ENCODE results near the gene PNPLA2.

The PNPLA2 gene

DNA sequence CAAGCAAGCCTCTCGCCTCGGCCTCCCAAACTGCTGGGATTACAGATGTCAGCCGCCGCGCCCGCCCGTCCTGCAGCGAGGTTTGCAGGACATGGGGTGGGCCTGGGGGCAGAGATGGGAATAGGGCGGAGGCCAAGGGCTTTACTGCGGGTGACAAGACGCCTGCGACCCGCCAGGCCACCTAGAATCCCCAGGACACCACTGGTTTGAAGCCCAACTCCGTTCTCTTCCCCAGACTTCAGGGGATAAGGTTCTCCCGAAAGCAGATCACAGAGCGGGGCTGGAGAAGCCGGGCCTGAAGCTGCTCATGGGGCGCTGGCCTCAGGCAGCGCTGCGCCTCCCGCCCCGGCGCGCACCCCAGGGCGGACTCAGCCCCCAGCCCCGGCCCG is 23.3 kb downstream of the PNPLA2 start:
- Histone ChIP-seq H3K36me3 (replicated peaks) (peaks cover 41% of the 10 kb centered on the region), H3K4me3 (ENCODE audit: low read depth, low read length) (peak overlapping the region; percentile 91), H3K27ac (peak overlapping the region; percentile 97), H3K27me3 (replicated peaks) (no peaks in the 10 kb centered on the region)
- in situ Hi-C loops (cut with HindIII; ENCODE audit: low pct_ligation_motif_present, low sequenced_read_pairs) = no loop called here
- TF ChIP-seq, protein P1, sequence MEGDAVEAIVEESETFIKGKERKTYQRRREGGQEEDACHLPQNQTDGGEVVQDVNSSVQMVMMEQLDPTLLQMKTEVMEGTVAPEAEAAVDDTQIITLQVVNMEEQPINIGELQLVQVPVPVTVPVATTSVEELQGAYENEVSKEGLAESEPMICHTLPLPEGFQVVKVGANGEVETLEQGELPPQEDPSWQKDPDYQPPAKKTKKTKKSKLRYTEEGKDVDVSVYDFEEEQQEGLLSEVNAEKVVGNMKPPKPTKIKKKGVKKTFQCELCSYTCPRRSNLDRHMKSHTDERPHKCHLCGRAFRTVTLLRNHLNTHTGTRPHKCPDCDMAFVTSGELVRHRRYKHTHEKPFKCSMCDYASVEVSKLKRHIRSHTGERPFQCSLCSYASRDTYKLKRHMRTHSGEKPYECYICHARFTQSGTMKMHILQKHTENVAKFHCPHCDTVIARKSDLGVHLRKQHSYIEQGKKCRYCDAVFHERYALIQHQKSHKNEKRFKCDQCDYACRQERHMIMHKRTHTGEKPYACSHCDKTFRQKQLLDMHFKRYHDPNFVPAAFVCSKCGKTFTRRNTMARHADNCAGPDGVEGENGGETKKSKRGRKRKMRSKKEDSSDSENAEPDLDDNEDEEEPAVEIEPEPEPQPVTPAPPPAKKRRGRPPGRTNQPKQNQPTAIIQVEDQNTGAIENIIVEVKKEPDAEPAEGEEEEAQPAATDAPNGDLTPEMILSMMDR (IDR thresholded peaks at IDR 0.05; ENCODE audit: low read depth, low read length, missing control alignments) = no peak
- DNase-seq = no peak

DNA sequence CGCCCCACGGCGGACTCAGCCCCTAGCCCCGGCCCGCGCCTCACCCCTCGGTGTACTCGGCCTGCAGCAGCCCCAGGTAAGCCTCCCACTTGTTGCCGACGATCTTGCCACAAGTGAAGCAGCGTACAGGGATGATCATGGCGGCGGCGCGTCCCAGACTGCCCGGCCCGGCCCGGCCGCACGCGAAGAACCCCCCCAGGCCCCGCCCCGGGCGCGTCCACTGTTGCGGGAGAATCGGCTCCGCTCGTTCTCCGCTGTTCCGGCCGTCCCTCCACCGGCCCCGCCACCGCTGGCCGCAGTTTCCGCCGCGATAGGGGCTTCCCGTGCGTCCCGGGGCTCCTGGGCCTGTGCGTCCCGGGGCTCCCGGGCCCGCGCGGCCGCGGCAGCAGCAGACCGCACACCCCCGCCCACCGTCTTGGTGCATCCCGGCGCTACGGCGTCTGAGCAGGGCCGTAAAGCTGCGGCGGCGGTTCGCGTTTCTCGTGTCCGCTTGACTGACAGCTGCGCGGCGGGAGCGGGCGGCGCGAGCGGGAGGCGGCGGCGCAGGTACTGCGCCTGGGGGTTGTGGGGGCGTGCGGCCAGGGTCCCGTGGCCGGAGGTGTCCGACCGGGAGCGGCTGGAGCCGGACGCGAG is 23.8 kb downstream of the PNPLA2 start, which contains the start of the genes POLR2L and TSPAN4:
TSS of gene POLR2L (minus strand) at position 160 of the 633 bp plus-strand sequence. CDS start at position 139, 21 bp downstream.
TSS of gene TSPAN4 (plus strand) at position 483 of the 633 bp plus-strand sequence. CDS start 7,453 bp downstream, outside the sequence.
- Histone ChIP-seq H3K36me3 (replicated peaks) (peaks cover 36% of the 10 kb centered on the region), H3K27ac (peak within 1 kb of the TSS; percentile 97), H3K27me3 (replicated peaks) (no peaks in the 10 kb centered on the region), H3K4me3 (ENCODE audit: low read depth, low read length) (peak within 1 kb of the TSS; percentile 91)
- TF ChIP-seq, protein P1 (IDR thresholded peaks at IDR 0.05; ENCODE audit: low read depth, low read length, missing control alignments) = no peak
- peak; percentile 71 for DNase-seq
- in situ Hi-C loops (cut with HindIII; ENCODE audit: low pct_ligation_motif_present, low sequenced_read_pairs) = no loop called here

DNA sequence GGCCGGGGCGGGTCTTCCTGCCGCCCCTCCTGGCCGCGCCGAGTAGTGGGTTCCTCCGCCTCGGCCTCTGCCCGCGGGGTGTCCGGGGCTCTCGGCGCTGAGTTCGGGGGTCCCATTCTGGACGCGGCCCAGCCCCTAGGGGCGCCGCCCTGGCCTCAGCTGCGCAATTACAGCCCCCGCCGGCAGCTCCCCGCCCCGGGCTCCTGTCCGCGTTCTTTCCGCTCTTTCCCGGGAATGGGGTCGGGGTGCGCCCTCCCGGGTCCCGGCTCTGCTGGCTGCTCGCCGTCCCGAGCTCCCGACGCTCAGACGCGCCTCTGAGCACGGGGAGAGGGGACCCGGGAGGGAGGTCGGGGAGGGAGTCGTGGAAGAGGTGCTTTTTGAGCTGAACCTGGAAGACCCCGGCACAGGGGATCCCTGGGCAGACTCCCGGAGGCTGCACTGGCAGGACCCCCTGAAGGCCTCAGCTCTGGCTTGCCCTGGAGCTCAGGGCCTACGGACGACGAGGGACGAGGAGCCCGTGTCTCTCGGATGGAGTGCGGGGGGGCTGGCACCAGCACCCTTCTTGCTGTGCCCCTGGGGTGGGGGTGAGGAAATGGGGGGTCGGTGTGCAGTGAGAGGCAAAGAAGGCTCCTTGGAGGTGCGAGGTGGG is 24.5 kb downstream of the PNPLA2 start:
- in situ Hi-C loops (cut with HindIII; ENCODE audit: low pct_ligation_motif_present, low sequenced_read_pairs) = no loop called here
- H3K36me3 ChIP-seq (replicated peaks) = peaks cover 30% of the 10 kb centered on the region
- H3K4me3 ChIP-seq (ENCODE audit: low read depth, low read length) = peak overlapping the region; percentile 91
- H3K27ac ChIP-seq = peak overlapping the region; percentile 40
- no peaks in the 10 kb centered on the region for H3K27me3 ChIP-seq (replicated peaks)
- no peak for DNase-seq
- TF ChIP-seq, protein P1 (IDR thresholded peaks at IDR 0.05; ENCODE audit: low read depth, low read length, missing control alignments) = no peak

DNA sequence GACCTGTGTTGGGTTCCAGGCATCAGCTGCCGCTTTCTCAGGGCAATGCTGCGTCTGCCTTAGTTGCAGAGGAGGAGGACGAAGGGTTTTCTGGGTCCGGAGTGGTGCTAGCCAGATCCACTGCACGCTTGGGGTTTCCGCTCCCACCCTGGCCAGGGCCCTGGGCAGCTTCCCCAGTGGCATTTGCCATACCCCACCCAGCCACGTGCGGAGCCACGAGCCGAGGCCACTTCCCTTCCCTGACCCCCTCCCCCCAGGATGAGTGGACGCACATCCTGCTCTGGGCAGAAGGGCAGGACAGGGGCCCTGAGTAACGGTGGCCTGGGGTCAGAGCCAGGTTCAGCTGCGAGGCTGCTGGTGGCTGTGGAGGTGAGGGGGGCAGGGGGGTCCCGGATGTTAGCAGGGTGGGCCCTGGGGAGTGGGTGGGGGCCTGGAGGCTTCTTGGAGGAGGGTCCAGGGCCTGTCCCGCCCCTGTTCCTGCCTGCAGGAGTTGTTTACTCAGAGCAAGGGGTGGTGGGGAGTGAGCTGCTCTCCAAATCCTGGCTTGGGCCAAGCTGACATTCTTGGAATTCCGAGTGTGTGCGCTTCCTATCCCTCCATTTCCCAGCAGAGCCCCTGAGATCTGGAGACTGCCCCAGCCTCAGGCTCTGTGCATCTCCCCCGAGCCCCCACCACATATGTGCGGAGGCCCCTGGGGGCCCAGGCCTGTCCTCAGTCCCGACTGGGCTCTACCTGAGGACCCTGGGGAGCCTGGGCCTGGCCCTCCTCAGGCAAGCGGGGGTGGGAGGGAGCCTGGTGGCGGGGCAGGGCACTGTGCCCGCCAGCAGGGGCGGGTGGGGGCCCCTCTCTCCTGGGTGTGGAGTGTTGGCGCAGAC is 25.3 kb downstream of the PNPLA2 start:
- in situ Hi-C loops (cut with HindIII; ENCODE audit: low pct_ligation_motif_present, low sequenced_read_pairs) = no loop called here
- peak overlapping the region; percentile 91 for H3K4me3 ChIP-seq (ENCODE audit: low read depth, low read length)
- H3K27ac ChIP-seq = peak overlapping the region; percentile 40
- H3K27me3 ChIP-seq (replicated peaks) = no peaks in the 10 kb centered on the region
- peaks cover 22% of the 10 kb centered on the region for H3K36me3 ChIP-seq (replicated peaks)
- peak; percentile 76 for DNase-seq
- TF ChIP-seq, protein P1 (IDR thresholded peaks at IDR 0.05; ENCODE audit: low read depth, low read length, missing control alignments) = no peak

DNA sequence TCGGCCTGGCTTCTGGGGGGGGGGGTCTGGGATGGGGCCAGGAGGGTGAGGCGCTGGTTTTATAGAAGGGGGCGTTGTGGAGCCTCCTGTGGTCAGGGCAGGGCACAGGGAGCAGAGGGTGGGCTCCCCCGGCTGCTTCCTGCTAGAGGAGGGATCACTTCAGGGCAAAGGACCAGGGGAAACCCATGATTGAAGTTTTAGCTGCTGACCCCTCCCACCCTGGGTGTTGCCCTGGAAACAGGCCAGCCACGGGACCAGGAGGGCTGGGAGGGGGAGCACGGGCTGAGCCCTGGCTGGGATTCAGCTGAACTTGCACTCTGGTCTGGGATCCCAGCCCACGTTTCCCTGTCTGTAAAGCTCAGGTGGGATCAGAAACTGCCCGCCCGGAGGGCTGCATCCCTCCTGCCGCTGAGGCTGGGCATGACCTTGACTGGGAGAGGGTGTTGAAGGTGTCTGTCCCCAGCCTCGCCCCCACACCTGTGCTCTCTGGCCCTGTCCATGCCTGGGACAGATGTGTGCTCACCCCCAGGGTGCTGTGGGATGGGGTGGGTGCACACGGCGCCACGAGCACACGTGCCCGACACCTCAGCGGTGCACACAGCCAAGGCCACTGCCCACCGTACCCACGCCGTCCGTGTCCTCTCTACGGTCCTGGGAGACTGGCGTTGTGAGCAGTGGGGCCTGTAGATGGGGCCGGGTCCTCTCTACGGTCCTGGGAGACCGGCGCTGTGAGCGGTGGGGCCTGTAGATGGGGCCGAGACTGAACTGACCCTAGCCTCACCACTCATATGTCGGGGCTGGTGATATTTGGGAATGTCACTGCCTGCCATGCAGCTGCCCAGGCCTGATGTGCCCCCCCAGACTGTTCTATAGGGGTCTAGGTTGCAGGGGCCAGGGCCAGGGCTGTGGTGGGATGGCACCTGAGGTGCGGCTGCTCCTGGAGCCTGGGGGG is 26.3 kb downstream of the PNPLA2 start:
- Histone ChIP-seq H3K27ac (no peak overlapping the region), H3K27me3 (replicated peaks) (no peaks in the 10 kb centered on the region), H3K4me3 (ENCODE audit: low read depth, low read length) (peak overlapping the region; percentile 91), H3K36me3 (replicated peaks) (peaks cover 13% of the 10 kb centered on the region)
- in situ Hi-C loops (cut with HindIII; ENCODE audit: low pct_ligation_motif_present, low sequenced_read_pairs) = no loop called here
- DNase-seq = no peak
- TF ChIP-seq, protein P1 (IDR thresholded peaks at IDR 0.05; ENCODE audit: low read depth, low read length, missing control alignments) = no peak
